OCI-LY7 (cell line): Measurements from ENCODE around the gene COX8A.

Experiments used
- CTCF ChIP-seq: fragments of 200-600 bp; sonication (generic); conservative IDR thresholded peaks from 2 replicates; pipeline ENCODE4 v1.5.1; 2014; ENCODE audit warnings: mild to moderate bottlenecking, antibody characterized with exemption, low read length, moderate library complexity, mixed read lengths
- EZH2phosphoT487 ChIP-seq: fragments of 200-600 bp; sonication (generic); IDR thresholded peaks from 2 replicates; pipeline ENCODE4 v1.6.1; 2018; ENCODE audit warnings: low read depth, borderline replicate concordance, mild to moderate bottlenecking, mixed run types, antibody characterized with exemption, low read length, moderate library complexity, mixed read lengths

DNA sequence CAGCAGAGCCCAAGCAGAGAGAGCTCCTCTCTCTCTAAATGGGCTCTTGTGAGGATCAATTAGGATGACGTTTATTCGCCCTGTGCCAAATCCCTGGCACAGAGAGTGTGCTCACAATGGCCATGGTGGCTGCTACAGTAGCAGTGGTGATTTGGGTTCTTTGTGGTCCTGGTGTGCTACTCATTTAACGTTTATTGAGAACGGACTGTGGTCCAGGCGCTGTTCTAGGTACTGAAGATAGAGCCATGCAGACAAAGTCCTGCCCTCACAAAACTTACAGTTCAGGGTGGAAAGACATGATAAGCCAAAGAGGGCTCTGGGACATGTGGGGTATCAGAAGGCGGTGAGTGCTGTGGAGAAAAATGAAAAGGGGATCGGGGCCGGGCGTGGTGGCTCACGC, 17.1 kb downstream of the COX8A start:
- TF ChIP-seq CTCF (no peak), EZH2phosphoT487 (no peak)
